Esophagus squamous epithelium (tissue), 5 donors: ENCODE results near the gene ASB7. TPM values are rescaled to one million over a fixed set of nuclear protein-coding genes. Genes with fewer than 3 reads are reported as not detected.
"Not testable (repeated sequence)": the region's sequence is repeated elsewhere in the genome, so short reads cannot be mapped to it uniquely, and the experiment has no call there.

Experiments used
- DNase-seq: peaks from one replicate; lab custom pipeline; 2025; lab: John Stamatoyannopoulos, UW
- H3K27ac ChIP-seq, 4 donors: fragments of 200-600 bp; sonication (generic); one replicate each; pipeline ENCODE4 v1.5.1; 2016 to 2019; ENCODE audit warnings: mild to moderate bottlenecking in 1 of 4
- H3K27me3 ChIP-seq, 4 donors: fragments of 200-600 bp; sonication (generic); 1 replicate in 3 of 4; 2 replicates in 1 of 4; pipeline versions ENCODE4 v1.5.1 to v1.6.0; 2017 to 2021; ENCODE audit warnings: antibody characterized with exemption in 1 of 4
- H3K36me3 ChIP-seq, 3 donors: fragments of 200-600 bp; sonication (generic); one replicate each; pipeline ENCODE4 v1.5.1; 2016 to 2019
- H3K4me1 ChIP-seq, 3 donors: fragments of 200-600 bp; sonication (generic); one replicate each; pipeline ENCODE4 v1.5.1; 2017 to 2019
- H3K4me3 ChIP-seq, 4 donors: fragments of 200-600 bp; sonication (generic); 1 replicate in 3 of 4; 2 replicates in 1 of 4; pipeline ENCODE4 v1.5.1; 2016 to 2019; ENCODE audit warnings: mild to moderate bottlenecking in 2 of 4, moderate library complexity in 1 of 4
- H3K9me3 ChIP-seq, 3 donors: fragments of 200-600 bp; sonication (generic); one replicate each; pipeline ENCODE4 v1.5.1; 2016 to 2019
- POLR2A ChIP-seq, 4 donors: fragments of 450-650 bp; IDR thresholded peaks; one replicate each; pipeline ENCODE4 v1.6.1; 2017; ENCODE audit warnings: antibody characterized with exemption in 4 of 4, mild to moderate bottlenecking in 4 of 4, moderate library complexity in 3 of 4
- WGBS, 2 donors: methylation state at CpG; one replicate each; pipeline ENCODE4 v1.1.5; 2018; 5-methylcytosine and 5-hydroxymethylcytosine counted together
- intact Hi-C: fragments of 100-400 bp; cut with DNase I; formaldehyde crosslinking; loops from one replicate; pipeline ENCODE4 v1.15.0; 2022
- total RNA-seq, 4 donors: library from RNA; depleted of rRNA; stranded (reverse); fragments of >200 nt; gene quantifications; one replicate each; pipeline ENCODE4 v1.1.0, GENCODE V29; 2016
- TF ChIP-seq, protein P1 (sequence below), 6 experiments: fragments of 450-650 bp in 4 of 6; fragments of 200-600 bp in 2 of 6; sonication (generic) in 2 of 6; IDR thresholded peaks; one replicate each; pipeline ENCODE4 v1.5.1; 2016 to 2019; ENCODE audit warnings: antibody characterized with exemption in 6 of 6, mild to moderate bottlenecking in 4 of 6, moderate library complexity in 4 of 6
- donor health status: DM: yes; HTN: yes; CAD: no.

ASB7 gene
- total RNA-seq, 4 donors from 2014 or later: 9.7 to 12.3 (median 12.0) TPM

DNA sequence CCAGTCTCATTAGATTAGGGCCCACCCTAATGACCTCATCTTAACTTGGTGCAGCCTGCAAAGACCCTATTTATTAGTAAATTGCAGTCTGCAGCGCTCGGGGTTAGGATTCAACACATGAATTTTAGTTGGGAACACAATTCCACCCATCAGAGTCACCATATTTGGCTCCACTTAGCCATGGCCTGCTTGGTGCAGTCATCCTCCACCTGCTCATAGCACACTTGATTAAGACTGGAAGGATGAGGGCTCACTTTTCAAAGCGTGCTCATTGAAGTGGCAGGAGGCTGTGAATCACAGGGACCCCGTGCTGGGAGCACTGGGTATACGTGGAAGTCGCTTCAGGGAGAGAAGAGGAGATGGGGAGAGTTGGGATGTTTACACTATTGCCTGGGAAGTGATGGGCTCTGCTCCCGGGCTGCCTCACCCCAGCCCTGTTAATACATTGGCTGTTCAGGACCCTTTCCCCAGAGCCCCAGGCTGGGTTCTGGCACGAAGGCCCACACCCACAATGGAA is 68.2 kb downstream of the ASB7 start:
- TF ChIP-seq, protein P1, sequence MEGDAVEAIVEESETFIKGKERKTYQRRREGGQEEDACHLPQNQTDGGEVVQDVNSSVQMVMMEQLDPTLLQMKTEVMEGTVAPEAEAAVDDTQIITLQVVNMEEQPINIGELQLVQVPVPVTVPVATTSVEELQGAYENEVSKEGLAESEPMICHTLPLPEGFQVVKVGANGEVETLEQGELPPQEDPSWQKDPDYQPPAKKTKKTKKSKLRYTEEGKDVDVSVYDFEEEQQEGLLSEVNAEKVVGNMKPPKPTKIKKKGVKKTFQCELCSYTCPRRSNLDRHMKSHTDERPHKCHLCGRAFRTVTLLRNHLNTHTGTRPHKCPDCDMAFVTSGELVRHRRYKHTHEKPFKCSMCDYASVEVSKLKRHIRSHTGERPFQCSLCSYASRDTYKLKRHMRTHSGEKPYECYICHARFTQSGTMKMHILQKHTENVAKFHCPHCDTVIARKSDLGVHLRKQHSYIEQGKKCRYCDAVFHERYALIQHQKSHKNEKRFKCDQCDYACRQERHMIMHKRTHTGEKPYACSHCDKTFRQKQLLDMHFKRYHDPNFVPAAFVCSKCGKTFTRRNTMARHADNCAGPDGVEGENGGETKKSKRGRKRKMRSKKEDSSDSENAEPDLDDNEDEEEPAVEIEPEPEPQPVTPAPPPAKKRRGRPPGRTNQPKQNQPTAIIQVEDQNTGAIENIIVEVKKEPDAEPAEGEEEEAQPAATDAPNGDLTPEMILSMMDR (IDR thresholded peaks at IDR 0.05): no peak
- no peak for TF ChIP-seq POLR2A (IDR thresholded peaks at IDR 0.05)
- H3K27me3 ChIP-seq: peaks cover 0 to under 1% (median 0%) of the 10 kb centered on the region in 4 donors
- no peak overlapping the region for H3K27ac ChIP-seq
- H3K36me3 ChIP-seq: no peaks in the 10 kb centered on the region
- peaks cover 0 to under 1% (median 0%) of the 10 kb centered on the region in 3 donors for H3K4me1 ChIP-seq
- H3K9me3 ChIP-seq: no peaks in the 10 kb centered on the region
- H3K4me3 ChIP-seq: no peak overlapping the region
- intact Hi-C loops: no loop called here
- WGBS, 2 donors: 62 to 84% methylated on average over 6 of the region's 8 CpGs
- no peak for DNase-seq

DNA sequence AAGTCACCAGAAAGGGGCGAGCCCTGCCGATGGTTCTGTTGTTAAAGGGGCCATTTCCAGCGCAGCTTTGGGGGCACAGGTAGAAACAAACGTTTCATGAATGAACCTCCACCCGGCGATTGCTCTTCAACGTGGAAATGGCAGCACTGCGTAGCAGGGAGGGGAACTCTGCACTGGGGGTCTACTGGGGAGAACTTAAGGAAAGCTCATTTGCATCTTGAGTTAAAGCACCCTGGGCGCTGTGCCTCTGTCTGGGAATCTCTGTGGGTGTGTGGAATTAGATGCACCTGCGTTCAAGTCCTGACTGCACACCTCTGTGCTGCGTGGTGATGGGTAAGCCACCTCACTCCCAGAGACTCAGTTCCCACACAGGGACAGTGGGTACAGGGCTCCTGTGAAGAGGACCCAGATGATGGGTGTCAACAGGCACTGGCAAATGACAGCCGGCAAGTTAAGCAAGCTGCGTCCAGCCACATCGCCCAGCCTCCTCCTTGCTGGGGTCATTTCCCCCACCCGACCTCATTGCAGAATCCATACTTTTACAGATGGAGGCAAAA is 68.8 kb downstream of the ASB7 start:
- H3K4me1 ChIP-seq: no peaks in the 10 kb centered on the region
- TF ChIP-seq, protein P1 (IDR thresholded peaks at IDR 0.05): no peak
- TF ChIP-seq POLR2A (IDR thresholded peaks at IDR 0.05): no peak
- no peak for DNase-seq
- no peaks in the 10 kb centered on the region for H3K9me3 ChIP-seq
- intact Hi-C loops: no loop called here
- H3K27ac ChIP-seq: peak overlapping the region in 2 of 4 donors; percentile 34 to 60
- no peak overlapping the region for H3K4me3 ChIP-seq
- H3K27me3 ChIP-seq: no peaks in the 10 kb centered on the region
- WGBS, 2 donors: 83 to 92% methylated on average over 13 to 15 of the region's 15 CpGs
- no peaks in the 10 kb centered on the region for H3K36me3 ChIP-seq

DNA sequence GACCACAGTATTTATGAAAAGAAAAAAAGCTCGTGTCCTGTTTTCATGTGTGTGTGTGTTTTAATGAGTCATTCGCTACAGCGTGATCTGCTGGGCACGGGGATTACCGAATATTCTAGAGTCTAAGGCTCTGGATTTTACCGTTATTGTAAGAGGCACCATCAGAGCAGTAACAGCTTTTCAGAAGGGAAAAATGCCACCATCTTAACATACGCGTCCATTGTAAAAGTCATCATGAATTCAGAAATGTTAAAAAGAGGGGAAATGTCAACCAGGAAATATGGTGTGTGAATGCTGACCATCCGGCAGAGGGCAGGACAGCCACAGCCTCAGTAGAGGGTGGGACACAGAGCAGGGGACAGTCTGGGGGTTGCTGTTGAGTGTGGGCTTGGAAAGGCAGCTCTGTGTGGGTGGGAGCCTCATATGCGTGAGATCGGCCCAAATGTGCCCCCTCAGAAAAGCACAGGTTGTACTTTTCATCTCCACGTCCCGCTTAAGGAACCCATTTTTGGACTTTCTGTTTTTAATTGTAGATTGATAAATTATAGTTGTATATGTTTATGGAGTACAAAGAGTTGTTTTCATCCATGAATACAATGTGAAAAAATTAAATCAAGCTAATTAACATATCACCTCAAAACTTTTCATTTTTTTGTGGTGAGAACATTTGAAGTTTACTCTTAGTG is 69.6 kb downstream of the ASB7 start:
- WGBS, 2 donors: 56 to 57% methylated on average over 13 of the region's 13 CpGs
- no peaks in the 10 kb centered on the region for H3K36me3 ChIP-seq
- peak overlapping the region in 3 of 4 donors; percentile 6 to 60 (median 18) for H3K27ac ChIP-seq
- TF ChIP-seq POLR2A (IDR thresholded peaks at IDR 0.05): no peak
- TF ChIP-seq, protein P1 (IDR thresholded peaks at IDR 0.05): peak in 5 of 6 experiments; percentile 31 to 53 (median 35)
- no peak overlapping the region for H3K4me3 ChIP-seq
- H3K9me3 ChIP-seq: no peaks in the 10 kb centered on the region
- H3K27me3 ChIP-seq: no peaks in the 10 kb centered on the region
- no peak for DNase-seq
- intact Hi-C loops: no loop called here
- H3K4me1 ChIP-seq: no peaks in the 10 kb centered on the region

DNA sequence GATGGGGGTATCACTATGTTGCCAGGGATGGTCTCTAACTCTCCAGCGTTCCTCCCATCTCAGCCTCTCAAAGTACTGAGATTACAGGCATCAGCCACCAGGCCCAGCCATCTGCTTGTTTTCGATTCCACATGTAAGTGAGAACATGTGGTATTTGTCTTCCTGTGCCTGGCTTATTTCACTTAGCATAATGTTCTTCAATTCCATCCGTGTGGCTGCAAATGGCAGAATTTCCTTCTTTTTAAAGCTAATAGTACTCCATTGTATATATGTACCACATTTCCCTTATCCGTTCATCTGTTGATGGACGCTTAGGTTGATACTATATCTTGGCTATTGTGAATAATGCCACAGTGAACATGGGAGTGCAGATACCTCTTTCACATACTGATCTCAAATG is 70.6 kb downstream of the ASB7 start:
- Histone ChIP-seq H3K27ac (no peak overlapping the region), H3K9me3 (no peaks in the 10 kb centered on the region), H3K36me3 (no peaks in the 10 kb centered on the region), H3K4me1 (no peaks in the 10 kb centered on the region), H3K4me3 (no peak overlapping the region), H3K27me3 (no peaks in the 10 kb centered on the region)
- no peak for DNase-seq
- intact Hi-C loops: no loop called here
- TF ChIP-seq, protein P1 (IDR thresholded peaks at IDR 0.05): no peak
- no peak for TF ChIP-seq POLR2A (IDR thresholded peaks at IDR 0.05)
- 71 to 74% methylated on average over 5 of the region's 5 CpGs for WGBS, 2 donors

DNA sequence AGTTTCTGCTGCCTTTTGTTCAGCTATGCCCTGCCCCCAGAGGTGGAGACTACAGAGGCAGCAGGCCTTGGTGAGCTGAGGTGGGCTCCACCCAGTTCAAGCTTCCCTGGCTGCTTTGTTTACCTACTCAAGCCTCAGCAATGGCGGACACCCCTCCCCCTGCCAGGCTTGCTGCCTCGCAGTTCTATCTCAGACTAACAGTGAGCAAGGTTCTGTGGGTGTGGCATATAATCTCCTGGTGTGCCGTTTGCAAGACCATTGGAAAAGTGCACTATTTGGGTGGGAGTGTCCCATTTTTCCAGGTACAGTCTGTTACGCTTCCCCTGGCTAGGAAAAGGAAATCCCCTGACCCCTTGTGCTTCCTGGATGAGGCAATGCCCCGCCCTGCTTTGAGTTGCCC is 76.8 kb downstream of the ASB7 start:
- intact Hi-C loops, DNase-seq: not testable (repeated sequence)
- 81 to 83% methylated on average over 3 to 4 of the region's 5 CpGs for WGBS, 2 donors

More for the DNA sequence above, 76.8 kb downstream of the ASB7 start:
- H3K27ac ChIP-seq, H3K27me3 ChIP-seq, H3K4me1 ChIP-seq, H3K9me3 ChIP-seq, H3K36me3 ChIP-seq, H3K4me3 ChIP-seq: not testable (repeated sequence)
